ENCODE data around the gene CCDC127. TPM values are rescaled to one million over a fixed set of nuclear protein-coding genes. Genes with fewer than 3 reads are reported as not detected.

CCDC127 gene
- total RNA-seq, 2 donors from 2014 or later = 6.4 to 10.5 TPM

- Mint-ChIP-seq H3K27me3 (no peaks in the 10 kb centered on the region), H3K36me3 (ENCODE audit: low read depth) (no peaks in the 10 kb centered on the region), H3K9me3 (no peaks in the 10 kb centered on the region), H3K4me3 (no peak overlapping the region), H3K4me1 (peaks cover 5% of the 10 kb centered on the region), H3K27ac (no peak overlapping the region)
- no peak for ATAC-seq (replicated peaks)
These were observed 24.8 kb downstream of the CCDC127 start for GRCh38 chr5:192970-193831.

GRCh38 chr5:192691-192969 is 25.3 kb downstream of the CCDC127 start:
- no peak for ATAC-seq (replicated peaks)
- Mint-ChIP-seq H3K4me3 (no peak overlapping the region), H3K27me3 (no peaks in the 10 kb centered on the region), H3K27ac (no peak overlapping the region), H3K36me3 (ENCODE audit: low read depth) (no peaks in the 10 kb centered on the region), H3K4me1 (peaks cover 5% of the 10 kb centered on the region), H3K9me3 (no peaks in the 10 kb centered on the region)

- Mint-ChIP-seq H3K27me3 (no peaks in the 10 kb centered on the region), H3K9me3 (no peaks in the 10 kb centered on the region), H3K4me3 (no peak overlapping the region), H3K4me1 (peaks cover 5% of the 10 kb centered on the region), H3K27ac (no peak overlapping the region), H3K36me3 (ENCODE audit: low read depth) (no peaks in the 10 kb centered on the region)
- no peak for ATAC-seq (replicated peaks)
These were observed 25.8 kb downstream of the CCDC127 start for GRCh38 chr5:191949-192690.

GRCh38 chr5:191036-191948 is 26.7 kb downstream of the CCDC127 start, which contains the start of gene LRRC14B:
TSS of gene LRRC14B (plus strand) at chr5:191495. CDS start at chr5:191539, 44 bp downstream.
- Mint-ChIP-seq H3K4me3 (no peak within 1 kb of the TSS), H3K9me3 (no peaks in the 10 kb centered on the region), H3K36me3 (ENCODE audit: low read depth) (no peaks in the 10 kb centered on the region), H3K4me1 (peaks cover 5% of the 10 kb centered on the region), H3K27ac (no peak within 1 kb of the TSS), H3K27me3 (no peaks in the 10 kb centered on the region)
- no peak for ATAC-seq (replicated peaks)

GRCh38 chr5:190366-191035 is 27.5 kb downstream of the CCDC127 start:
- H3K9me3 Mint-ChIP-seq = no peaks in the 10 kb centered on the region
- H3K4me3 Mint-ChIP-seq = no peak overlapping the region
- H3K4me1 Mint-ChIP-seq = peaks cover 5% of the 10 kb centered on the region
- peak; percentile 8 for ATAC-seq (replicated peaks)
- no peaks in the 10 kb centered on the region for H3K36me3 Mint-ChIP-seq (ENCODE audit: low read depth)
- H3K27ac Mint-ChIP-seq = no peak overlapping the region
- H3K27me3 Mint-ChIP-seq = no peaks in the 10 kb centered on the region

- H3K4me1 Mint-ChIP-seq = peaks cover 5% of the 10 kb centered on the region
- H3K9me3 Mint-ChIP-seq = no peaks in the 10 kb centered on the region
- ATAC-seq (replicated peaks) = no peak
- no peak overlapping the region for H3K27ac Mint-ChIP-seq
- no peaks in the 10 kb centered on the region for H3K36me3 Mint-ChIP-seq (ENCODE audit: low read depth)
- no peak overlapping the region for H3K4me3 Mint-ChIP-seq
- no peaks in the 10 kb centered on the region for H3K27me3 Mint-ChIP-seq
These were observed 28.0 kb downstream of the CCDC127 start for GRCh38 chr5:189976-190365.

GRCh38 chr5:189486-189885 is 28.5 kb downstream of the CCDC127 start:
- Mint-ChIP-seq H3K9me3 (no peaks in the 10 kb centered on the region), H3K4me1 (peaks cover 5% of the 10 kb centered on the region), H3K4me3 (no peak overlapping the region), H3K27ac (no peak overlapping the region), H3K27me3 (no peaks in the 10 kb centered on the region), H3K36me3 (ENCODE audit: low read depth) (no peaks in the 10 kb centered on the region)
- no peak for ATAC-seq (replicated peaks)

GRCh38 chr5:188488-189481 is 29.2 kb downstream of the CCDC127 start:
- no peaks in the 10 kb centered on the region for H3K9me3 Mint-ChIP-seq
- peak; percentile 97 for ATAC-seq (replicated peaks)
- no peak overlapping the region for H3K27ac Mint-ChIP-seq
- H3K4me1 Mint-ChIP-seq = peaks cover 5% of the 10 kb centered on the region
- peak overlapping the region; percentile 31 for H3K4me3 Mint-ChIP-seq
- no peaks in the 10 kb centered on the region for H3K27me3 Mint-ChIP-seq
- H3K36me3 Mint-ChIP-seq (ENCODE audit: low read depth) = no peaks in the 10 kb centered on the region

GRCh38 chr5:187617-188451 is 30.1 kb downstream of the CCDC127 start:
- no peaks in the 10 kb centered on the region for H3K36me3 Mint-ChIP-seq (ENCODE audit: low read depth)
- H3K4me1 Mint-ChIP-seq = peaks cover 5% of the 10 kb centered on the region
- no peak overlapping the region for H3K27ac Mint-ChIP-seq
- H3K9me3 Mint-ChIP-seq = no peaks in the 10 kb centered on the region
- no peak for ATAC-seq (replicated peaks)
- no peaks in the 10 kb centered on the region for H3K27me3 Mint-ChIP-seq
- H3K4me3 Mint-ChIP-seq = peak overlapping the region; percentile 31

- H3K27me3 Mint-ChIP-seq = peaks cover 4% of the 10 kb centered on the region
These were observed 30.9 kb downstream of the CCDC127 start for GRCh38 chr5:187042-187431.

GRCh38 chr5:186091-187041 is 31.6 kb downstream of the CCDC127 start:
- H3K4me3 Mint-ChIP-seq = no peak overlapping the region
- H3K9me3 Mint-ChIP-seq = no peaks in the 10 kb centered on the region
- H3K36me3 Mint-ChIP-seq (ENCODE audit: low read depth) = no peaks in the 10 kb centered on the region
- no peak for ATAC-seq (replicated peaks)
- no peak overlapping the region for H3K27ac Mint-ChIP-seq
- peaks cover 4% of the 10 kb centered on the region for H3K27me3 Mint-ChIP-seq
- H3K4me1 Mint-ChIP-seq = peaks cover 5% of the 10 kb centered on the region

More at GRCh38 chr5:187042-187431, 30.9 kb downstream of the CCDC127 start:
- ATAC-seq (replicated peaks) = no peak
- Mint-ChIP-seq H3K4me3 (no peak overlapping the region), H3K4me1 (peaks cover 5% of the 10 kb centered on the region), H3K36me3 (ENCODE audit: low read depth) (no peaks in the 10 kb centered on the region), H3K9me3 (no peaks in the 10 kb centered on the region), H3K27ac (no peak overlapping the region)
